GM23338 (cell line): ENCODE measurements around the gene TCF7L2. TPM values are rescaled to one million over a fixed set of nuclear protein-coding genes. Genes with fewer than 3 reads are reported as not detected.

Experiments
- ATAC-seq: fragments of 200-7000 bp; cut with Tn5 transposase; 3 replicates; pipeline ENCODE4 v1.9.1; 2020
- DNase-seq: peaks from one replicate; pipeline ENCODE4 v3.0.0-alpha.2; 2015; ENCODE audit warnings: low spot score
- H2AFZ ChIP-seq: fragments of 200-600 bp; sonication (generic); 2 replicates; pipeline ENCODE4 v1.8.0; 2016; ENCODE audit warnings: antibody characterized with exemption, mild to moderate bottlenecking, moderate library complexity
- H3F3A ChIP-seq: fragments of 200-600 bp; sonication (generic); replicated peaks from 2 replicates; pipeline ENCODE4 v1.8.0; 2017; ENCODE audit warnings: antibody characterized with exemption, mixed run types, low read depth
- H3K27ac ChIP-seq: fragments of 200-600 bp; sonication (generic); 2 replicates; pipeline ENCODE4 v1.6.1; 2016; ENCODE audit warnings: low read depth
- H3K27me3 ChIP-seq: fragments of 200-600 bp; sonication (generic); 2 replicates; pipeline ENCODE4 v1.8.0; 2016; ENCODE audit warnings: mild to moderate bottlenecking, mixed run types, moderate library complexity; ENCODE audit not compliant: insufficient read depth
- H3K36me3 ChIP-seq: fragments of 200-600 bp; sonication (generic); 2 replicates; pipeline ENCODE4 v1.8.0; 2016; ENCODE audit warnings: mild to moderate bottlenecking; ENCODE audit not compliant: insufficient read depth
- H3K4me1 ChIP-seq: fragments of 200-600 bp; sonication (generic); 2 replicates; pipeline ENCODE4 v1.8.0; 2016; ENCODE audit warnings: mild to moderate bottlenecking, moderate library complexity; ENCODE audit not compliant: insufficient read depth
- H3K4me2 ChIP-seq: fragments of 200-600 bp; sonication (generic); 2 replicates; pipeline ENCODE4 v1.7.1; 2017; ENCODE audit warnings: mixed run types
- H3K4me3 ChIP-seq: fragments of 200-600 bp; sonication (generic); 2 replicates; pipeline ENCODE4 v1.6.1; 2016; ENCODE audit warnings: mixed run types
- H3K79me2 ChIP-seq: fragments of 200-600 bp; sonication (generic); replicated peaks from 2 replicates; pipeline ENCODE4 v1.8.0; 2017; ENCODE audit warnings: mild to moderate bottlenecking; ENCODE audit not compliant: insufficient read depth
- H3K9me2 ChIP-seq: fragments of 200-600 bp; sonication (generic); 2 replicates; pipeline ENCODE4 v1.8.0; 2017; ENCODE audit not compliant: insufficient read depth
- H4K20me1 ChIP-seq: fragments of 200-600 bp; sonication (generic); replicated peaks from 2 replicates; pipeline ENCODE4 v1.8.0; 2017; ENCODE audit warnings: mild to moderate bottlenecking; ENCODE audit not compliant: insufficient read depth
- H3K27ac Mint-ChIP-seq: 2 replicates; pipeline ENCODE4 v1.8.0; 2020; ENCODE audit warnings: inconsistent platforms, mild to moderate bottlenecking, moderate library complexity, mixed read lengths
- H3K27me3 Mint-ChIP-seq: 3 replicates; pipeline ENCODE4 v1.8.0; 2022; ENCODE audit warnings: low read depth, mild to moderate bottlenecking, moderate library complexity, mixed read lengths, inconsistent platforms; ENCODE audit not compliant: insufficient read depth, poor library complexity
- H3K36me3 Mint-ChIP-seq: 3 replicates; pipeline ENCODE4 v1.8.0; 2021; ENCODE audit warnings: low read depth, mild to moderate bottlenecking, inconsistent platforms, moderate library complexity, mixed read lengths
- H3K4me1 Mint-ChIP-seq: 3 replicates; pipeline ENCODE4 v1.8.0; 2020; ENCODE audit warnings: mild to moderate bottlenecking, inconsistent platforms, mixed read lengths
- H3K4me3 Mint-ChIP-seq: 3 replicates; pipeline ENCODE4 v1.8.0; 2021; ENCODE audit warnings: moderate library complexity, mild to moderate bottlenecking, inconsistent platforms, mixed read lengths
- H3K9me3 Mint-ChIP-seq: 3 replicates; pipeline ENCODE4 v1.8.0; 2020; ENCODE audit warnings: moderate library complexity, mild to moderate bottlenecking, inconsistent platforms, mixed read lengths
- CTCF ChIP-seq, 2 experiments: fragments of 200-600 bp in 1 of 2; sonication (generic) in 1 of 2; conservative IDR thresholded peaks; 2 replicates each; pipeline versions ENCODE4 v1.5.1 to v1.6.1; 2016 to 2017; ENCODE audit warnings: antibody characterized with exemption in 2 of 2, low read depth in 2 of 2, mild to moderate bottlenecking in 2 of 2, moderate library complexity in 1 of 2
- ETS1 ChIP-seq: IDR thresholded peaks from 2 replicates; pipeline ENCODE4 v1.6.1; 2016; ENCODE audit warnings: antibody characterized with exemption
- EZH2 ChIP-seq: fragments of 200-600 bp; sonication (generic); IDR thresholded peaks from one replicate; pipeline ENCODE4 v1.8.0; 2017; ENCODE audit warnings: antibody characterized with exemption, mild to moderate bottlenecking, low read depth; ENCODE audit not compliant: unreplicated experiment
- JUNB ChIP-seq: IDR thresholded peaks from one replicate; pipeline ENCODE4 v1.6.1; 2016; ENCODE audit warnings: antibody characterized with exemption; ENCODE audit not compliant: unreplicated experiment
- REST ChIP-seq: IDR thresholded peaks from one replicate; pipeline ENCODE4 v1.6.1; 2018; ENCODE audit warnings: antibody characterized with exemption; ENCODE audit not compliant: unreplicated experiment
- ZNF331 ChIP-seq: fragments of 250-450 bp; sonication (Bioruptor Pico); IDR thresholded peaks from 2 replicates; pipeline ENCODE4 v1.5.0; 2020; ENCODE audit warnings: low read depth, mild to moderate bottlenecking, moderate library complexity
- ZNF462 ChIP-seq: fragments of 250-450 bp; sonication (Bioruptor Pico); IDR thresholded peaks from 2 replicates; pipeline ENCODE4 v1.5.0; 2020; ENCODE audit warnings: mild to moderate bottlenecking, moderate library complexity
- polyA plus RNA-seq: library from polyadenylated mRNA; unstranded; fragments of >200 nt; fragmentation: Nextera tagmentation; extraction: Ambion mirVana; gene quantifications from 2 replicates; pipeline ENCODE4 v1.2.1, GENCODE V29; 2016
- total RNA-seq: library from RNA; depleted of rRNA; stranded (reverse); fragments of >200 nt; shearing (Covaris generic); gene quantifications from 2 replicates; pipeline ENCODE4 v1.2.3, GENCODE V29; 2014

The TCF7L2 gene
- total and polyA plus RNA-seq, 2 experiments from 2014 or later: 32.2 to 80.8 TPM

GRCh38 chr10:112957640-112958092 lies 7.6 kb downstream of the TCF7L2 start:
- peaks cover 48% of the 10 kb centered on the region for H3K36me3 Mint-ChIP-seq
- no peaks in the 10 kb centered on the region for H3K27me3 ChIP-seq
- TF ChIP-seq ZNF331 (CRISPR knock-in tag) (no peak), ETS1 (no peak), EZH2 (no peak), JUNB (no peak), ZNF462 (CRISPR knock-in tag) (no peak), CTCF (conservative IDR thresholded peaks at IDR 0.05; ENCODE audit: low read depth in 2 of 2) (no peak), REST (no peak)
- peaks cover 81% of the 10 kb centered on the region for H3K4me1 Mint-ChIP-seq
- H3K4me3 Mint-ChIP-seq: peak overlapping the region; percentile 99
- H3K9me3 Mint-ChIP-seq: no peaks in the 10 kb centered on the region
- H3F3A ChIP-seq: peaks cover 13% of the 10 kb centered on the region; the same call in 1 of the 2 replicates
- peaks cover 89% of the 10 kb centered on the region for H3K79me2 ChIP-seq
- DNase-seq (no peak), ATAC-seq (peak; percentile 9)
- H3K36me3 ChIP-seq: no peaks in the 10 kb centered on the region
- H3K4me1 ChIP-seq: peaks cover 75% of the 10 kb centered on the region
- no peaks in the 10 kb centered on the region for H3K9me2 ChIP-seq
- H4K20me1 ChIP-seq: peaks cover 7% of the 10 kb centered on the region; the same call in 1 of the 2 replicates
- peak overlapping the region; percentile 93 for H3K27ac Mint-ChIP-seq
- peak overlapping the region; percentile 95 for H3K4me2 ChIP-seq
- peaks cover 4% of the 10 kb centered on the region for H3K27me3 Mint-ChIP-seq
- H2AFZ ChIP-seq: no peak overlapping the region
- peak overlapping the region; percentile 83 for H3K4me3 ChIP-seq
- peak overlapping the region; percentile 98 for H3K27ac ChIP-seq
